Left lung (tissue), 10 donors: Measurements from ENCODE around the gene MAP2K6. TPM values are rescaled to one million over a fixed set of nuclear protein-coding genes. Genes with fewer than 3 reads are reported as not detected.

Experiments used
- ATAC-seq: fragments of 200-7000 bp; cut with Tn5 transposase; one replicate; pipeline ENCODE4 v1.9.1; 2020; ENCODE audit warnings: moderate library complexity
- DNase-seq, 4 donors: peaks; one replicate each; pipeline ENCODE4 v3.0.0-alpha.2; 2013 to 2020
- H3K27ac ChIP-seq, 2 donors: fragments of 200-600 bp; sonication (generic) in 1 of 2; one replicate each; pipeline versions ENCODE4 v1.5.0 to v1.8.0; 2020 to 2021
- H3K27me3 ChIP-seq, 2 donors: fragments of 200-600 bp; sonication (generic) in 1 of 2; one replicate each; pipeline versions ENCODE4 v1.5.0 to v1.8.0; 2020 to 2021
- H3K36me3 ChIP-seq, 2 donors: fragments of 200-600 bp; sonication (generic) in 1 of 2; one replicate each; pipeline versions ENCODE4 v1.5.0 to v1.8.0; 2020 to 2021
- H3K4me1 ChIP-seq, 2 donors: fragments of 200-600 bp; one replicate each; pipeline ENCODE4 v1.8.0; 2021
- H3K4me3 ChIP-seq, 2 donors: fragments of 200-600 bp; sonication (generic) in 1 of 2; one replicate each; pipeline versions ENCODE4 v1.5.0 to v1.8.0; 2020 to 2021; ENCODE audit warnings: mild to moderate bottlenecking in 1 of 2
- H3K9me3 ChIP-seq, 2 donors: fragments of 200-600 bp; sonication (generic) in 1 of 2; one replicate each; pipeline versions ENCODE4 v1.5.0 to v1.8.0; 2020 to 2021
- intact Hi-C, 2 donors: fragments of 100-400 bp; cut with DNase I; formaldehyde crosslinking; loops; one replicate each; pipeline versions ENCODE4 v1.11.2 to v1.14.2; 2022
- polyA plus RNA-seq, 6 donors: library from polyadenylated mRNA; unstranded; fragments of 120-200 nt; gene quantifications; one replicate each; pipeline ENCODE4 v1.2.1, GENCODE V29; 2013; ENCODE audit not compliant: insufficient read length in 6 of 6
- total RNA-seq, 2 donors: library from RNA; stranded (reverse); fragmentation: NEBNext Ultra II Directional; extraction: Animal tissue kit (Norgen Biotek cat#: 25700); gene quantifications; one replicate each; pipeline ENCODE4 v1.2.1, GENCODE V29; 2021
- TF ChIP-seq, protein P1 (sequence below), 2 donors: fragments of 200-600 bp; sonication (generic) in 1 of 2; IDR thresholded peaks; one replicate each; pipeline versions ENCODE4 v1.5.0 to v1.8.0; 2021; ENCODE audit warnings: antibody characterized with exemption in 2 of 2
- donor health status: DM: no; HTN: yes; CAD: no.
- donor health status: DM: no; HTN: no; CAD: no.

Gene MAP2K6
- total and polyA plus RNA-seq, 8 donors = 7.2 to 27.1 (median 21.1) TPM

DNA sequence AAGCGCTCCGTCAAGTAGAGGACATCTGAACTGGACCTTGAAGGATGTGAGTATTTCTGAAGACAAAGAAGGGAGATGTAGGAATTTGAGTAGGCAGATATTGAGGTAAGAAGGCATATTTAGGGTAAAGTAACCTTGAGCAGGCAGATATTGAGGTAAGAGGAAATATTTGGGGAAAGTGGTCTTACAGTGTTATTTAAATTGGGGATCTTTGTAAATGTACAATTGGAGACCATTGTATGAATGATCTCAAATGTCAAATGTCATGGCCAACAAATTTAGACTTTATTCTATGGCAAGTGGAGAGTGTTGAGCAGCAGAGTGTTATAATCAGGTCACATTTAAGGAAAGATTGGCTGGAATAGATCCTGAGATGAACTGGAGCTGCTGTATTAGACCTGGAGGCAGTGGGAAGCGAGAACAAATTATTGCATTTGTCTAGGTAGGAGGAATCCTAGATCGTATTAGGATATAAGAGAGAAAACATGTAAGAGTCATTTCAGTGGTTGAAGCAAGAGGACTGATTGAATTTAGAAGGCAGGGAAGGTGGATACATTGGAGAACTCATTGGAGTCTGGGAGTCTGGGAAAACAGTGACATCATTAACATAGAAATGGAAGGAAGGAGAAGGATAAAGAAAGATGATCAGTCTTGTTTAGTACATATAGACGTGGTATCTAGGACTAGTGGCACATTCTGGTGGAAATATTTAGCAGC, 165.6 kb downstream of the MAP2K6 start:
- Histone ChIP-seq H3K27ac (no peak overlapping the region), H3K4me3 (no peak overlapping the region), H3K4me1 (peaks cover 5 to 9% of the 10 kb centered on the region in 2 donors), H3K36me3 (no peaks in the 10 kb centered on the region), H3K9me3 (no peaks in the 10 kb centered on the region), H3K27me3 (peaks cover 0 to 6% of the 10 kb centered on the region in 2 donors)
- intact Hi-C loops = no loop called here
- ATAC-seq = no peak
- TF ChIP-seq, protein P1, sequence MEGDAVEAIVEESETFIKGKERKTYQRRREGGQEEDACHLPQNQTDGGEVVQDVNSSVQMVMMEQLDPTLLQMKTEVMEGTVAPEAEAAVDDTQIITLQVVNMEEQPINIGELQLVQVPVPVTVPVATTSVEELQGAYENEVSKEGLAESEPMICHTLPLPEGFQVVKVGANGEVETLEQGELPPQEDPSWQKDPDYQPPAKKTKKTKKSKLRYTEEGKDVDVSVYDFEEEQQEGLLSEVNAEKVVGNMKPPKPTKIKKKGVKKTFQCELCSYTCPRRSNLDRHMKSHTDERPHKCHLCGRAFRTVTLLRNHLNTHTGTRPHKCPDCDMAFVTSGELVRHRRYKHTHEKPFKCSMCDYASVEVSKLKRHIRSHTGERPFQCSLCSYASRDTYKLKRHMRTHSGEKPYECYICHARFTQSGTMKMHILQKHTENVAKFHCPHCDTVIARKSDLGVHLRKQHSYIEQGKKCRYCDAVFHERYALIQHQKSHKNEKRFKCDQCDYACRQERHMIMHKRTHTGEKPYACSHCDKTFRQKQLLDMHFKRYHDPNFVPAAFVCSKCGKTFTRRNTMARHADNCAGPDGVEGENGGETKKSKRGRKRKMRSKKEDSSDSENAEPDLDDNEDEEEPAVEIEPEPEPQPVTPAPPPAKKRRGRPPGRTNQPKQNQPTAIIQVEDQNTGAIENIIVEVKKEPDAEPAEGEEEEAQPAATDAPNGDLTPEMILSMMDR (IDR thresholded peaks at IDR 0.05) = no peak
- no peak for DNase-seq

DNA sequence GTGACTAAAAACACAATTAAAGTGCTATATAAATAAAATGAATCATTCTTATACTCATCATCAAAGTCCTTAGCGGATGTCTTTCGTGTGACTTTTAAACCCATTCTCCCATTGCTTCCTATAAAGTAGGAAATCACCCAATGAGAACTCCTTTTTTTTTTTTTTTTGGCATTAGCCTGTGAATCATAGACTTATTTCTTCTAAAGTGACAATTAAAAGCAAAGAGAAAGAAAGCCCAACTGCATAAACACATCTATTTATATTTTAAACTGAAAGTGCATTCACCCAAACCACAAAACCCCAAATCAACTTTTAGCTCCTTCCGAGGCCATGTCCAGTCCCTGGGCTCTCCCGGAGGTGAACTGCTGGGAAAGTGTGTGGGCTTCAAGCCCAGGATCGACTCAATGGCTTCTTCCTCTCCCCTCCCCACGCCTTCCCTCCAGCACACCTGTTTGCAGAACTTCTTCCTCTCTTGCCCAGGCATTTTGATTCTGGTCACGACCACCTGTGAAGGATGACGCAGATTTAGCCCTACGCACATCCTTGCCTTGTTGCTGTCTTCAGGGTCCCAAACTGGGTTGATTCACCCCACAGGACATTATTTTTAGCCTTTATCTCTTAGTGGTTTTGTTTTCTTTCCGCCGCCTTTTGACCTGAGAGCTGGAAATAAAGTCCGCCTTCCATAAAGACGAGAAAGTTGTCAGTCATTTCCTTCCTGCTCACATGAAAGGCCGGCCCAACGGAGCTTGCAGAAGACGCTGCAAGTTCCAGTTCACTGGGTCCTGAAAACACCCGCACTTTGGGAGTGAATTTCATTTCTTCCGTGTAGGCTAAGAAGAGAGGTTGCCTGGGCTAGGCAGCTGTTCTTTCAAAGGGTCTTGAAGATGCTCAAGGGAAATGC, 166.8 kb downstream of the MAP2K6 start:
- DNase-seq = no peak
- TF ChIP-seq, protein P1 (IDR thresholded peaks at IDR 0.05) = no peak
- peaks cover 0 to 6% of the 10 kb centered on the region in 2 donors for H3K27me3 ChIP-seq
- no peak overlapping the region for H3K4me3 ChIP-seq
- H3K4me1 ChIP-seq = no peaks in the 10 kb centered on the region
- H3K9me3 ChIP-seq = no peaks in the 10 kb centered on the region
- no peak overlapping the region for H3K27ac ChIP-seq
- ATAC-seq = no peak
- H3K36me3 ChIP-seq = no peaks in the 10 kb centered on the region
- intact Hi-C loops = no loop called here

DNA sequence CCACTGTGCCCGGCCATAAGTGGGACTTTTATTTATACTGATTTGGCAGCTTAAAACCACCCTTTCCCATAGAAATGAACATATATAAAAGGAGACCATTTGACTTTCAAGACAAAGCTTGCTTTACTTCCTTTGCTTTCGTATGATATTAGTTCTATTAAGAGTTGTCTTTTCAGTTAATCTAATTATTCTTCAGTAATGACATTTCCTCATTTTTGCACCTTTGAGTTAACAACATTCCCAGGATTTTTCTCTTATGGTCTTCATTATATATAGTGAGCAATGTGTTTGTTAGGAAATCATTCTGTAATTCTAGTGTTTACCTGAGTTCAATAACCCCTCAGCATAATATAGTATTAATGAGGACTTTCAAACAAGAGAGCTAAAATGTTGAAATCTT, 173.8 kb downstream of the MAP2K6 start:
- no peaks in the 10 kb centered on the region for H3K27me3 ChIP-seq
- intact Hi-C loops = no loop called here

DNA sequence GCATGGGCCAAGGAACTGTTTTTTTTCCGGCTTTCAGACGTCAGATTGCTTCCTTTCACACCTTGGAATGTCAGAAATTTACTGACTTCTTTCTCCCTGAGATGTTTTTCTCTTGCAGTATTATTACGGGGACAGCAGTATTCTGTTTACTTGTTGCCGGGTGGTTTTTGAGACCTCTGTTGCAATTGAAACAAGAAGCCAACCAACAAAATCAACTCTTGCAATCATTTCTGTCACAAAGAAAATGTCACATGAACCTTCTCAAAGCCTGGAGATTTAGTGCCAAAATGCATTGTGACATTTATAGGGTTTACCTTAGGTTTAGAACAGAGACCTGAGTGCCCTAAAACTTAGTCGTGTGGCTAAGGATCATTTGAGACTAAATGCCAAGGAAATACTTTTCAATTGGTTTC, 174.3 kb downstream of the MAP2K6 start:
- H3K9me3 ChIP-seq = no peaks in the 10 kb centered on the region
- no peak overlapping the region for H3K27ac ChIP-seq
- no peaks in the 10 kb centered on the region for H3K36me3 ChIP-seq
- no peaks in the 10 kb centered on the region for H3K4me1 ChIP-seq
- intact Hi-C loops = no loop called here
- DNase-seq = no peak
- H3K27me3 ChIP-seq = no peaks in the 10 kb centered on the region
- TF ChIP-seq, protein P1 (IDR thresholded peaks at IDR 0.05) = no peak
- no peak for ATAC-seq
- no peak overlapping the region for H3K4me3 ChIP-seq

More for the DNA sequence above, 173.8 kb downstream of the MAP2K6 start:
- Histone ChIP-seq H3K4me3 (no peak overlapping the region), H3K27ac (no peak overlapping the region), H3K4me1 (no peaks in the 10 kb centered on the region), H3K36me3 (no peaks in the 10 kb centered on the region), H3K9me3 (no peaks in the 10 kb centered on the region)
- TF ChIP-seq, protein P1 (IDR thresholded peaks at IDR 0.05) = no peak
- ATAC-seq (no peak), DNase-seq (no peak)

DNA sequence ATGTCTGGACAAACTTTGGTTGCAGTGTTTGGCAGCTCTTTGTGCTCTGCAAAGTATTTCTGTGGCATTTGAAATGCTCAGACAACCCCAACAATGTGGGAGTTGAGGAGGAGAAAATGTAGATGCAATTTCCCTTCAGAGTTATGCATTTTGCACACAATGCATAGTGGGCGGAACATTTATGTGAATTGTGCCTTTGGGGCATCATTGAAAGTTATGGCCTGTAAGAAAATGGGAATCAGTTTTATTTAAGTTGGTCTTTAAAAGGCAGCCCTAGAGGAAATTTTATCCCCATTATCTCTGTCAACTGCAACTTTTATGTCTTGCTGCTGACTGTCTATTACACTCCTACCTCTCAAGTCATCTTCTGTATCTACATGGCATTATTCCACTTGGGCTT, 176.2 kb downstream of the MAP2K6 start:
- H3K36me3 ChIP-seq = no peaks in the 10 kb centered on the region
- no peak overlapping the region for H3K4me3 ChIP-seq
- no peaks in the 10 kb centered on the region for H3K9me3 ChIP-seq
- no peak overlapping the region for H3K27ac ChIP-seq
- ATAC-seq (no peak), DNase-seq (no peak)
- H3K4me1 ChIP-seq = no peaks in the 10 kb centered on the region
- intact Hi-C loops = no loop called here
- H3K27me3 ChIP-seq = no peaks in the 10 kb centered on the region
- TF ChIP-seq, protein P1 (IDR thresholded peaks at IDR 0.05) = no peak
